Measurements from ENCODE around the gene IFI27L1. TPM values are rescaled to one million over a fixed set of nuclear protein-coding genes. Genes with fewer than 3 reads are reported as not detected.

Gene IFI27L1
- total and polyA plus RNA-seq, 2 of the 13 experiments (the other 11 are each of a cell fraction or from before 2014, with no cell fraction given): 11.9 to 19.0 TPM

DNA sequence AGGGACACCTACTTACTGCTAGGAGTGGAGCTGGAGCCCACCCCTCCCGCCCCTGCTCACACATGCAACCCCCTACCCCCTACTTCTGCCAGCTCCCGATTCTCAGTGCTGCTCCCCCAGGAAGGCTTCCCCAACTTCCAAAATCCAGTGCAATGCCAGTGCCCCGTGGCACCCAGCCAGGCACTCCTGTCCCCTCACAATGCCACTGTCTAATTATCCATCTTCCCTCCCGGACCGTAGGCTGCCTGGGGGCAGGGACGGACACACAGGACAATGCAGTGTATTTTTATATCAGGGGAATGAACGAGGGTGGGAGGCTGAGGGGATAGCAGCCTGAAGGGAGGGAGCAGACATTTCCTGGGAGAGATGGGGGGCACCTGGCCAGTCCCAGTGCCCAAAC is 42.6 kb upstream of the IFI27L1 start:
- in situ Hi-C loops (cut with HindIII; ENCODE audit: extremely low pct_ligation_motif_present, low pct_unique_long_range_greater_than_20kb): loop anchor here (5.0 kb wide), 1 partner anchor 99 kb away; no protein-coding TSS in a partner anchor
- H2AFZ ChIP-seq (ENCODE audit: low read length): no peak overlapping the region
- no peaks in the 10 kb centered on the region for H4K20me1 ChIP-seq (ENCODE audit: insufficient read depth, low read length)
- H3K79me2 ChIP-seq (ENCODE audit: insufficient read depth, low read length): no peaks in the 10 kb centered on the region
- no peak overlapping the region for H3K4me2 ChIP-seq (ENCODE audit: low read depth, low read length)
- POLR2A ChIA-PET: interaction anchor here (1.2 kb wide), 1 partner anchor 10 kb away, joined by 4 read pairs; no protein-coding TSS in a partner anchor
- H3K36me3 ChIP-seq (replicated peaks in 1 of 2; ENCODE audit: control insufficient read depth in 1 of 2, insufficient read depth in 2 of 2, low read length in 2 of 2): peaks cover 0 to 3% of the 10 kb centered on the region in 2 experiments; a peak in 2 of 5 replicates
- no peak overlapping the region for H3K27ac ChIP-seq (ENCODE audit: extremely low read length, insufficient read depth, low read length)
- intact Hi-C loops (cut with micrococcal nuclease; ENCODE audit: unreplicated experiment): loop anchor here (5.0 kb wide), 1 partner anchor 44 kb away; the partner anchor contains the start of genes DDX24 and IFI27L1
- no peaks in the 10 kb centered on the region for H3K9me3 ChIP-seq (ENCODE audit: low read length)
- no peak overlapping the region for H3K4me3 ChIP-seq (replicated peaks in 1 of 3; ENCODE audit: insufficient read depth in 1 of 3, low read depth in 2 of 3, low read length in 3 of 3)
- no peak for ATAC-seq
- 98% methylated on average over 6 of the region's 7 CpGs for WGBS (ENCODE audit: low lambda C conversion rate)
- H3K9ac ChIP-seq (ENCODE audit: insufficient read depth, low read depth, low read length): no peak overlapping the region
- BruUV-seq (replicated peaks): no TSS peak
- no peak for DNase-seq (ENCODE audit: low spot score)
- CTCF ChIA-PET (ENCODE audit: low intra/inter-chr PET ratio, low total read pairs): interaction anchor here (1.2 kb wide), 1 partner anchor 10 kb away, joined by 3 read pairs; no protein-coding TSS in a partner anchor
- FAIRE-seq: no peak
- H3K4me1 ChIP-seq (ENCODE audit: insufficient read depth, low read length): peaks cover 56% of the 10 kb centered on the region
- H3K27me3 ChIP-seq (ENCODE audit: control insufficient read depth in 1 of 2, insufficient read depth in 2 of 2, low read length in 2 of 2): no peaks in the 10 kb centered on the region
- no peak for TF ChIP-seq SP5 (CRISPR knock-in tag; IDR thresholded peaks at IDR 0.05; ENCODE audit: borderline replicate concordance, low read depth)
- no peak for TF ChIP-seq IRF1 (CRISPR knock-in tag; IDR thresholded peaks at IDR 0.05; ENCODE audit: low read depth)
- no peak for TF ChIP-seq SNAPC2 (CRISPR knock-in tag; IDR thresholded peaks at IDR 0.05)
- no peak for TF ChIP-seq ZNF18 (CRISPR knock-in tag; IDR thresholded peaks at IDR 0.05; ENCODE audit: insufficient replicate concordance)
- no peak for TF ChIP-seq ZNF749 (CRISPR knock-in tag; IDR thresholded peaks at IDR 0.05; ENCODE audit: borderline replicate concordance)
- TF ChIP-seq, protein P1, sequence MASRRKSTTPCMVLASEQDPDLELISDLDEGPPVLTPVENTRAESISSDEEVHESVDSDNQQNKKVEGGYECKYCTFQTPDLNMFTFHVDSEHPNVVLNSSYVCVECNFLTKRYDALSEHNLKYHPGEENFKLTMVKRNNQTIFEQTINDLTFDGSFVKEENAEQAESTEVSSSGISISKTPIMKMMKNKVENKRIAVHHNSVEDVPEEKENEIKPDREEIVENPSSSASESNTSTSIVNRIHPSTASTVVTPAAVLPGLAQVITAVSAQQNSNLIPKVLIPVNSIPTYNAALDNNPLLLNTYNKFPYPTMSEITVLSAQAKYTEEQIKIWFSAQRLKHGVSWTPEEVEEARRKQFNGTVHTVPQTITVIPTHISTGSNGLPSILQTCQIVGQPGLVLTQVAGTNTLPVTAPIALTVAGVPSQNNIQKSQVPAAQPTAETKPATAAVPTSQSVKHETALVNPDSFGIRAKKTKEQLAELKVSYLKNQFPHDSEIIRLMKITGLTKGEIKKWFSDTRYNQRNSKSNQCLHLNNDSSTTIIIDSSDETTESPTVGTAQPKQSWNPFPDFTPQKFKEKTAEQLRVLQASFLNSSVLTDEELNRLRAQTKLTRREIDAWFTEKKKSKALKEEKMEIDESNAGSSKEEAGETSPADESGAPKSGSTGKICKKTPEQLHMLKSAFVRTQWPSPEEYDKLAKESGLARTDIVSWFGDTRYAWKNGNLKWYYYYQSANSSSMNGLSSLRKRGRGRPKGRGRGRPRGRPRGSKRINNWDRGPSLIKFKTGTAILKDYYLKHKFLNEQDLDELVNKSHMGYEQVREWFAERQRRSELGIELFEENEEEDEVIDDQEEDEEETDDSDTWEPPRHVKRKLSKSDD (CRISPR knock-in tag; IDR thresholded peaks at IDR 0.05; ENCODE audit: low read depth): no peak
- TF ChIP-seq SOX6 (IDR thresholded peaks at IDR 0.05): no peak
- no peak for TF ChIP-seq SOX6 (CRISPR knock-in tag; IDR thresholded peaks at IDR 0.05)
- no peak for TF ChIP-seq CERS6 (CRISPR knock-in tag; IDR thresholded peaks at IDR 0.05)
- TF ChIP-seq, protein P2, sequence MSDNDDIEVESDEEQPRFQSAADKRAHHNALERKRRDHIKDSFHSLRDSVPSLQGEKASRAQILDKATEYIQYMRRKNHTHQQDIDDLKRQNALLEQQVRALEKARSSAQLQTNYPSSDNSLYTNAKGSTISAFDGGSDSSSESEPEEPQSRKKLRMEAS (IDR thresholded peaks at IDR 0.05): no peak
- TF ChIP-seq ZNF281 (CRISPR knock-in tag; IDR thresholded peaks at IDR 0.05; ENCODE audit: borderline replicate concordance): no peak
- no peak for TF ChIP-seq ZNF337 (CRISPR knock-in tag; IDR thresholded peaks at IDR 0.05; ENCODE audit: borderline replicate concordance, low read depth)
- no peak for TF ChIP-seq ZNF691 (CRISPR knock-in tag; IDR thresholded peaks at IDR 0.05; ENCODE audit: borderline replicate concordance, low read depth)
